ENCODE results near the gene CCDC112. TPM values are rescaled to one million over a fixed set of nuclear protein-coding genes. Genes with fewer than 3 reads are reported as not detected.

Gene CCDC112
- polyA plus RNA-seq, 2 of the 4 experiments (the other 2 are of a cell fraction): 5.8 to 8.6 TPM

DNA sequence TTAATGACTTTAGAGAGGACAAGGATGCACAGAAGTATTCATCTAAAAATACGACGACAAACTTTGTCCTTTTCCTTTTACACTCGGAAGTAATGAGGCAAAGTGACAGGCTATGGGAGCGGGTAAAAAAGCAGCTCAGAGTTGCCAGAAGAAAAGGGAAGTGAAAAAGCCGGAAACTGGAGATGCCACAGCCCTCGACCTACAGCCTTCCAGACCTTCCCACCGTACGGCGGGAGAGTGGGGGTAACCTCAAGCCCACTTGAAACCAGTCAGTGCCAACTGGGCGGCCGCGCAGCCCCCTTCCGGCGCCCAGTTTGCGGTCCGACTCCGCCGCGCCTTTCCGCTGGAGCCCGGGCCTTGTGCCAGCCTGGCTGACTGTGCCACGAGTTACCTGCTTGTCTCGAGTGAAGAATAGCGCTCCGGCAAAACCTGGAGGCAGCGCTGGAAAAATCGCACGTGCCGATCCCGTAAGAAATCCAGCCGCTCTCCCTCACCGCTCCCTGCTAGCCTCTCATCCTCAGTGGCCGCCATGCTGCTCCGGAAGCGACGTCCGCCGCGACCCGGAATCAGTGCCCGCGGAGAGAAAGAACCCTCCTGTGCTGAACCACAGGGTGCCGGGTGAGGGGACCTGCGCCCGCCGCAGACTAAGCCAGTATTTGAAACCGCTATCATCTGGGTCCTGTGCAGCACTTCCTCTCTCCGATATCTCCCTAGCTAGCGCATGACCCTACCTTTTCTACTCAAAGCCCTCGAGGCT is 34.0 kb downstream of the CCDC112 start, which contains the start of gene PGGT1B (continued):
- TF ChIP-seq MAZ (IDR thresholded peaks at IDR 0.05; ENCODE audit: borderline replicate concordance, low read depth, low read length): no peak
- peak; percentile 54; the same call in 1 of the 2 replicates for TF ChIP-seq E2F6 (IDR thresholded peaks at IDR 0.05; ENCODE audit: borderline replicate concordance, low read depth)
- peak; percentile 98 for TF ChIP-seq EHMT2 (IDR thresholded peaks at IDR 0.05; ENCODE audit: low read depth)
- TF ChIP-seq ZFP36 (IDR thresholded peaks at IDR 0.05; ENCODE audit: borderline replicate concordance, partially characterized antibody): no peak
- no peak for TF ChIP-seq NR3C1 (IDR thresholded peaks at IDR 0.05)

- FAIRE-seq (no peak), ATAC-seq (peak; percentile 18 to 54; a peak in 4 of 6 replicates), DNase-seq (ENCODE audit: low read depth in 1 of 2, low spot score in 1 of 2) (peak; percentile 5 to 10)
- TF ChIP-seq ESRRA (IDR thresholded peaks at IDR 0.05; ENCODE audit: borderline replicate concordance, low read length) (no peak), EHF (CRISPR knock-in tag; IDR thresholded peaks at IDR 0.05) (no peak), KDM1A (IDR thresholded peaks at IDR 0.05; ENCODE audit: low read depth) (no peak), MAZ (IDR thresholded peaks at IDR 0.05; ENCODE audit: borderline replicate concordance, low read depth, low read length) (no peak), TP53 (CRISPR knock-in tag; IDR thresholded peaks at IDR 0.05) (no peak), USF2 (IDR thresholded peaks at IDR 0.05) (no peak), HOXB13 (CRISPR knock-in tag; IDR thresholded peaks at IDR 0.05; ENCODE audit: low read depth) (no peak)
- Histone ChIP-seq H3K27ac (peak overlapping the region; percentile 81 to 87), H3K4me2 (peak overlapping the region; percentile 97), H3K4me3 (peak overlapping the region; percentile 76), H3K9me3 (no peaks in the 10 kb centered on the region), H3K4me1 (peaks cover 11% of the 10 kb centered on the region)
- 6% methylated on average over 8 of the region's 8 CpGs for WGBS (ENCODE audit: missing lambda C conversion rate)
- ChIA-PET CTCF (interaction anchor here (1.0 to 1.4 kb wide), 2 partner anchors 11 to 48 kb away, joined by 4 to 6 read pairs; no protein-coding TSS in a partner anchor), POLR2A (interaction anchor here (0.6 to 1.5 kb wide), 3 partner anchors 34 to 153 kb away, joined by 3 to 9 read pairs (median 7); partner anchors contain the start of genes CCDC112 and TRIM36)
Observed at GRCh38 chr5:115262011-115262320, 34.5 kb downstream of the CCDC112 start.

DNA sequence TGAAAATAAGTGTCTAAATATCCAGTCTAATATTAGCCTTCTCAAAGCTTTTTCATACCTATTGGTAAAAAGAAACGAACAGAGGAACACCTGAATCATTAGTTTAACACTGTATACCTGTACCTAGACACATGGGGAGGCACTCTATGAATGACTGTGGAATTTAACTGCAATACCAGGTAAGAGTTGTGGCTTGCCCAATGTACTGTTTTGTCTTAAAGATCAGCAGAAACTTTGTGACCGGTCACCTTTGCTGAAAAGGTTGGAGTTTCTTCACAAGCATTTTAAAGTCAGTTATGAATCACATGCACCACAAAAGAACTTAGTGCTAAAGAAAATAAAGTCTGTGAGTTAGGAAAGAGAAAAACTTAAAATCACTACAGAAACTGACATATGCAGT is 36.2 kb downstream of the CCDC112 start:
- TF ChIP-seq HDAC2 (IDR thresholded peaks at IDR 0.05) (no peak), FOSB (CRISPR knock-in tag; IDR thresholded peaks at IDR 0.05) (no peak), PBX3 (IDR thresholded peaks at IDR 0.05) (no peak), RFX5 (IDR thresholded peaks at IDR 0.05) (no peak), FOSL2 (IDR thresholded peaks at IDR 0.05) (no peak), FOSL2 (CRISPR knock-in tag; IDR thresholded peaks at IDR 0.05) (no peak), SREBF2 (IDR thresholded peaks at IDR 0.05) (no peak), RAD21 (conservative IDR thresholded peaks at IDR 0.05 in 1 of 2, IDR thresholded peaks at IDR 0.05 in 1 of 2) (no peak)
- ATAC-seq (no peak), FAIRE-seq (no peak), DNase-seq (ENCODE audit: low read depth in 1 of 2, low spot score in 1 of 2) (no peak)
- Histone ChIP-seq H3K9me3 (no peaks in the 10 kb centered on the region), H3K4me3 (no peak overlapping the region), H3K27ac (no peak overlapping the region), H3K4me1 (peaks cover 11% of the 10 kb centered on the region), H3K4me2 (no peak overlapping the region)
- ChIA-PET POLR2A (no interaction called here), CTCF (no interaction called here)
- WGBS (ENCODE audit: missing lambda C conversion rate): 94% methylated on average over 2 of the region's 2 CpGs

- ChIA-PET CTCF (interaction anchor here (1.2 kb wide), 1 partner anchor 11 kb away, joined by 6 read pairs; no protein-coding TSS in a partner anchor), POLR2A (interaction anchor here (0.6 kb wide), 1 partner anchor 1665 kb away, joined by 3 read pairs; no protein-coding TSS in a partner anchor)
- ATAC-seq: no peak
- Histone ChIP-seq H3K27ac (no peak overlapping the region), H3K4me1 (peaks cover 11% of the 10 kb centered on the region), H3K4me2 (no peak overlapping the region), H3K9me3 (no peaks in the 10 kb centered on the region), H3K4me3 (no peak overlapping the region)
- FAIRE-seq: no peak
- DNase-seq (ENCODE audit: low read depth in 1 of 2, low spot score in 1 of 2): no peak
- TF ChIP-seq RARB (CRISPR knock-in tag; IDR thresholded peaks at IDR 0.05) (no peak), SREBF2 (IDR thresholded peaks at IDR 0.05) (no peak), RCOR1 (IDR thresholded peaks at IDR 0.05; ENCODE audit: low read depth, low read length) (no peak), HOXB5 (CRISPR knock-in tag; IDR thresholded peaks at IDR 0.05) (no peak), POLR2AphosphoS2 (conservative IDR thresholded peaks at IDR 0.05; ENCODE audit: low read length) (no peak), KDM1A (IDR thresholded peaks at IDR 0.05; ENCODE audit: low read depth) (no peak), USF2 (IDR thresholded peaks at IDR 0.05) (no peak), POLR2A (IDR thresholded peaks at IDR 0.05; ENCODE audit: low read length) (no peak), MAX (IDR thresholded peaks at IDR 0.05) (no peak), CBX8 (IDR thresholded peaks at IDR 0.05) (no peak), GATA3 (IDR thresholded peaks at IDR 0.05; ENCODE audit: borderline replicate concordance) (no peak), ZFP36 (IDR thresholded peaks at IDR 0.05; ENCODE audit: borderline replicate concordance, partially characterized antibody) (no peak), RNF2 (IDR thresholded peaks at IDR 0.05; ENCODE audit: borderline replicate concordance, low read depth) (no peak), EHF (CRISPR knock-in tag; IDR thresholded peaks at IDR 0.05) (no peak)
- TF ChIP-seq, protein P1, sequence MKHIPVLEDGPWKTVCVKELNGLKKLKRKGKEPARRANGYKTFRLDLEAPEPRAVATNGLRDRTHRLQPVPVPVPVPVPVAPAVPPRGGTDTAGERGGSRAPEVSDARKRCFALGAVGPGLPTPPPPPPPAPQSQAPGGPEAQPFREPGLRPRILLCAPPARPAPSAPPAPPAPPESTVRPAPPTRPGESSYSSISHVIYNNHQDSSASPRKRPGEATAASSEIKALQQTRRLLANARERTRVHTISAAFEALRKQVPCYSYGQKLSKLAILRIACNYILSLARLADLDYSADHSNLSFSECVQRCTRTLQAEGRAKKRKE (CRISPR knock-in tag; IDR thresholded peaks at IDR 0.05; ENCODE audit: low read depth): no peak
Observed at GRCh38 chr5:115257981-115258380, 38.5 kb downstream of the CCDC112 start.

All from A549 (cell line).